K562 (cell line): ENCODE results near the gene GNRHR. TPM values are rescaled to one million over a fixed set of nuclear protein-coding genes. Genes with fewer than 3 reads are reported as not detected.

Experiments
- CAMTA2 ChIP-seq: fragments of 250-450 bp; sonication (Bioruptor Pico); conservative IDR thresholded peaks from 2 replicates; pipeline ENCODE4 v1.5.1; 2022
- MAFG ChIP-seq: fragments of 450-650 bp; conservative IDR thresholded peaks from 2 replicates; pipeline ENCODE4 v1.6.1; 2016; ENCODE audit warnings: missing genetic modification characterization, missing compliant biosample characterization
- MCM2 ChIP-seq: fragments of 450-650 bp; IDR thresholded peaks from 2 replicates; pipeline ENCODE4 v1.6.1; 2017; ENCODE audit warnings: low read depth, mild to moderate bottlenecking
- MITF ChIP-seq: IDR thresholded peaks from 2 replicates; pipeline ENCODE4 v1.6.1; 2014; ENCODE audit warnings: antibody characterized with exemption
- NR2C1 ChIP-seq, 2 experiments: fragments of 450-650 bp; IDR thresholded peaks; 2 replicates each; pipeline ENCODE4 v1.6.1; 2017; ENCODE audit warnings: mild to moderate bottlenecking in 2 of 2, antibody characterized with exemption in 1 of 2, inconsistent platforms in 1 of 2, missing compliant biosample characterization in 1 of 2, missing genetic modification characterization in 1 of 2
- PRPF4 ChIP-seq: fragments of 200-400 bp; formaldehyde crosslinking; IDR thresholded peaks from one replicate; pipeline ENCODE4 v1.6.1; 2017; ENCODE audit warnings: low read length, low read depth, mild to moderate bottlenecking; ENCODE audit not compliant: insufficient read depth, poor library complexity, severe bottlenecking
- SMARCA5 ChIP-seq: fragments of 450-650 bp; IDR thresholded peaks from 2 replicates; pipeline ENCODE4 v1.6.1; 2016
- UBTF ChIP-seq, 2 experiments: IDR thresholded peaks; 2 replicates each; pipeline ENCODE4 v1.6.1; 2012; ENCODE audit warnings: improper control_type of control experiment in 2 of 2, low read depth in 2 of 2, low read length in 2 of 2, borderline replicate concordance in 1 of 2
- USF2 ChIP-seq: sonication (generic); formaldehyde crosslinking; IDR thresholded peaks from 2 replicates; pipeline ENCODE4 v1.5.0; 2020; ENCODE audit warnings: missing genetic modification reagents
- XRCC5 ChIP-seq: fragments of 200-400 bp; formaldehyde crosslinking; IDR thresholded peaks from 2 replicates; pipeline ENCODE4 v1.6.1; 2017; ENCODE audit warnings: low read depth, mild to moderate bottlenecking, low read length
- ZC3H4 ChIP-seq: sonication (generic); formaldehyde crosslinking; IDR thresholded peaks from 2 replicates; pipeline ENCODE4 v1.9.0; 2021; ENCODE audit warnings: missing genetic modification reagents, borderline replicate concordance
- ZFX ChIP-seq: sonication (generic); formaldehyde crosslinking; IDR thresholded peaks from 2 replicates; pipeline ENCODE4 v1.8.0; 2022; ENCODE audit warnings: mild to moderate bottlenecking, missing genetic modification reagents, moderate library complexity
- ZNF197 ChIP-seq: fragments of 200-800 bp; sonication (Bioruptor generic); IDR thresholded peaks from 2 replicates; pipeline ENCODE4 v1.6.1; 2016; ENCODE audit warnings: low read depth, missing genetic modification characterization, missing compliant biosample characterization
- polyA plus RNA-seq, 8 experiments: library from polyadenylated mRNA; depleted of rRNA in 4 of 8; stranded (reverse) in 5 of 8; unstranded in 3 of 8; fragments of >200 nt; fragmentation: Nextera tagmentation in 2 of 8; fragmentation: Illumina TruSeq in 1 of 8; extraction: Ambion mirVana in 2 of 8; extraction: Trizol in 1 of 8; gene quantifications; 2 replicates each; pipeline versions ENCODE4 v1.2.1 to v1.2.3, GENCODE V29; 2011 to 2014; ENCODE audit warnings: inconsistent platforms in 1 of 8, missing spikeins in 1 of 8
- total RNA-seq, 7 experiments: library from RNA; depleted of rRNA in 6 of 7; stranded (reverse); fragments of >200 nt in 6 of 7; fragmentation: Illumina TruSeq in 2 of 7; extraction: Trizol in 2 of 7; gene quantifications; 2 replicates each; pipeline versions ENCODE4 v1.2.1 to v1.2.3, GENCODE V29; 2011 to 2021; ENCODE audit warnings: low replicate concordance in 1 of 7

The GNRHR gene
- total and polyA plus RNA-seq, 9 of the 15 experiments (the other 6 are each of a cell fraction or from before 2014, with no cell fraction given), result 0.06 to 0.13 TPM; not detected in 7

- TF ChIP-seq MAFG (tag) (peak; percentile 95), MITF (no peak), XRCC5 (0 out of 2 replicates have a peak, but pooled peaks have one; percentile 37), UBTF (IDR thresholded peaks at IDR 0.05; ENCODE audit: borderline replicate concordance in 1 of 2, low read depth in 2 of 2, low read length in 2 of 2) (0 out of 4 replicates have a peak, but pooled peaks of 1 of the 2 experiments have one; percentile 9), SMARCA5 (peak; percentile 85), MCM2 (no peak), NR2C1 (IDR thresholded peaks at IDR 0.05) (peak; percentile 89), NR2C1 (tag; IDR thresholded peaks at IDR 0.05) (peak; percentile 99), ZNF197 (CRISPR knock-in tag) (peak; percentile 100), ZFX (CRISPR knock-in tag) (no peak), USF2 (CRISPR knock-in tag) (no peak), CAMTA2 (CRISPR knock-in tag) (peak; percentile 99), PRPF4 (no peak), ZC3H4 (CRISPR knock-in tag) (no peak)
Measured at GRCh38 chr4:67721770-67722597, 32.2 kb downstream of the GNRHR start (continued).
